ENCODE results near the gene CIAO2B.
A peak's percentile ranks its signal among the peaks of the same experiment; 100 is the strongest.
"Not testable (repeated sequence)": the region's sequence is repeated elsewhere in the genome, so short reads cannot be mapped to it uniquely, and the experiment has no call there.

Gene CIAO2B

GRCh38 chr16:66934138-66934838, at the start of gene CIAO2B:
Gene CIAO2B, minus strand, starts transcription at chr16:66934402. Its CDS starts 38 bp downstream, at chr16:66934364.
- peak; percentile 89 for DNase-seq

GRCh38 chr16:66983033-66983432, 48.8 kb upstream of the CIAO2B start:
- no peak for DNase-seq

- peak; percentile 69 for DNase-seq
Observed at GRCh38 chr16:66979011-66979717, 45.0 kb upstream of the CIAO2B start.

- DNase-seq: peak; percentile 79
Observed at GRCh38 chr16:66977341-66978113, 43.3 kb upstream of the CIAO2B start.

- no peak for DNase-seq
Observed at GRCh38 chr16:66976746-66977145, 42.5 kb upstream of the CIAO2B start.

- no peak for DNase-seq
Observed at GRCh38 chr16:66975302-66975893, 41.2 kb upstream of the CIAO2B start.

- DNase-seq: not testable (repeated sequence)
Observed at GRCh38 chr16:66974932-66975246, 40.7 kb upstream of the CIAO2B start.

GRCh38 chr16:66974156-66974931, 40.1 kb upstream of the CIAO2B start:
- DNase-seq: not testable (repeated sequence)

GRCh38 chr16:66973716-66974115, 39.5 kb upstream of the CIAO2B start:
- no peak for DNase-seq

GRCh38 chr16:66972983-66973382, 38.8 kb upstream of the CIAO2B start:
- DNase-seq: no peak

- DNase-seq: no peak
Observed at GRCh38 chr16:66970775-66971720, 36.8 kb upstream of the CIAO2B start.

- DNase-seq: no peak
Observed at GRCh38 chr16:66968847-66969246, 34.6 kb upstream of the CIAO2B start.

- no peak for DNase-seq
Observed at GRCh38 chr16:66964049-66964448, 29.8 kb upstream of the CIAO2B start.

- DNase-seq: peak; percentile 40
Observed at GRCh38 chr16:66961914-66962313, 27.7 kb upstream of the CIAO2B start.

- DNase-seq: peak; percentile 68
Observed at GRCh38 chr16:66961065-66961744, 27.0 kb upstream of the CIAO2B start, which contains the start of gene CES3. Gene CES3, plus strand, starts transcription at chr16:66961266. Its CDS starts 42 bp downstream, at chr16:66961308.

GRCh38 chr16:66960270-66960669, 26.1 kb upstream of the CIAO2B start:
- no peak for DNase-seq

GRCh38 chr16:66959704-66960161, 25.5 kb upstream of the CIAO2B start:
- peak; percentile 51 for DNase-seq

- no peak for DNase-seq
Observed at GRCh38 chr16:66958857-66959703, 24.9 kb upstream of the CIAO2B start.

- DNase-seq: not testable (repeated sequence)
Observed at GRCh38 chr16:66956154-66956457, 21.9 kb upstream of the CIAO2B start.

All from inflammatory macrophage treated with lipopolysaccharide for 4 hours (primary cell).